Measurements from ENCODE around the gene PUDP.
A peak's percentile ranks its signal among the peaks of the same experiment; 100 is the strongest.

The PUDP gene

DNA sequence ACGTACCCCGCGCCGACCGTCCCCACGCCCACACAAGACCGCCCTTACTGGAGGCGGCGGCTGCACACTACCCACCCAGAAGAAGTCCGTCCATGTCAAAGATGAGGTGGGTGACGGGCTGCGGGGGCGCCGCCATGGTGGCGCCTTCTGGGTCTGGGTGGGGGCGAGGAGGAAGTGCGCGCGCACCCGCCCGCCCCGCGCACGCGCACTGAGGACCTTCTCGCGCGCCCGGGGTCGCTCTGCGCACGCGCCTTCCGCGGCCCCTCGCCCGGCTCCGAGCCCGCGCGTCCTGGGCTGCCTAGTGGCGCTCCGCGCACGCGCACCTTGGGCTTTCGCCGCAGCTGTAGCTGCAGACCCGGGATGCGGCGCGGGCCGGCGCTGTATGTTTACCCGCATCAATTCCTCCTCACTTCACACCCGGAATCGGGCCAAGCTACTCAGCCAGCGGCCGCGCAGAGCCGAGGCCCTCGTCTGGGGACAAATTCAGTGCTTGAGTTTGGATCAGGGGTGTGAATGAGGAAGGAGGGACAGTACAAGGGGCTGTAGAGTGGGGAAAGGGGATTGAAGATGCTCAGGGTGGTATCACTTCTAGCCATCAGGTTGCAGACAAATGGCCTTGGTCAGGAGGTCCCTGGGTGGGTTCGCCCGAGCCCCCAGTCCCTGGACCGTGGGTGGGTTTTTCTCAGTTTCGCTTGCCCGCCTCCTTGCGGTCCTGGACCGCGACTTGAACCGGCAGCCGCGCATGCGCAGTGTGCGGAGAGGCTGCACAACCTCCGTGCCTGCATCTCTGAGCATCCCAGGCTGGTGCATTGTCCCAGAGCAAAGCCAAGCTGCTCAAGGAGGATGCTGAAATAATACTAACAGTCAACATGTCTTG, at the start of gene PUDP:
PUDP (minus strand) TSS at position 176 of the 877 bp plus-strand sequence; CDS start at position 136, 40 bp downstream.
- H3K36me3 ChIP-seq (ENCODE audit: control insufficient read depth, insufficient read depth, low read length), result peaks cover 1% of the 10 kb centered on the region; the same call in 1 of the 2 replicates
- peak within 1 kb of the TSS; percentile 72 for H3K4me3 ChIP-seq (replicated peaks; ENCODE audit: low read depth, low read length)
- H3K27me3 ChIP-seq (replicated peaks; ENCODE audit: control insufficient read depth, insufficient read depth, low read length), result no peaks in the 10 kb centered on the region
- TF ChIP-seq, protein P1, sequence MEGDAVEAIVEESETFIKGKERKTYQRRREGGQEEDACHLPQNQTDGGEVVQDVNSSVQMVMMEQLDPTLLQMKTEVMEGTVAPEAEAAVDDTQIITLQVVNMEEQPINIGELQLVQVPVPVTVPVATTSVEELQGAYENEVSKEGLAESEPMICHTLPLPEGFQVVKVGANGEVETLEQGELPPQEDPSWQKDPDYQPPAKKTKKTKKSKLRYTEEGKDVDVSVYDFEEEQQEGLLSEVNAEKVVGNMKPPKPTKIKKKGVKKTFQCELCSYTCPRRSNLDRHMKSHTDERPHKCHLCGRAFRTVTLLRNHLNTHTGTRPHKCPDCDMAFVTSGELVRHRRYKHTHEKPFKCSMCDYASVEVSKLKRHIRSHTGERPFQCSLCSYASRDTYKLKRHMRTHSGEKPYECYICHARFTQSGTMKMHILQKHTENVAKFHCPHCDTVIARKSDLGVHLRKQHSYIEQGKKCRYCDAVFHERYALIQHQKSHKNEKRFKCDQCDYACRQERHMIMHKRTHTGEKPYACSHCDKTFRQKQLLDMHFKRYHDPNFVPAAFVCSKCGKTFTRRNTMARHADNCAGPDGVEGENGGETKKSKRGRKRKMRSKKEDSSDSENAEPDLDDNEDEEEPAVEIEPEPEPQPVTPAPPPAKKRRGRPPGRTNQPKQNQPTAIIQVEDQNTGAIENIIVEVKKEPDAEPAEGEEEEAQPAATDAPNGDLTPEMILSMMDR (IDR thresholded peaks at IDR 0.05; ENCODE audit: insufficient read depth, low read length, poor library complexity, severe bottlenecking), result peak; percentile 22
- DNase-seq (ENCODE audit: extremely low read depth, insufficient read length), result peak; percentile 93

DNA sequence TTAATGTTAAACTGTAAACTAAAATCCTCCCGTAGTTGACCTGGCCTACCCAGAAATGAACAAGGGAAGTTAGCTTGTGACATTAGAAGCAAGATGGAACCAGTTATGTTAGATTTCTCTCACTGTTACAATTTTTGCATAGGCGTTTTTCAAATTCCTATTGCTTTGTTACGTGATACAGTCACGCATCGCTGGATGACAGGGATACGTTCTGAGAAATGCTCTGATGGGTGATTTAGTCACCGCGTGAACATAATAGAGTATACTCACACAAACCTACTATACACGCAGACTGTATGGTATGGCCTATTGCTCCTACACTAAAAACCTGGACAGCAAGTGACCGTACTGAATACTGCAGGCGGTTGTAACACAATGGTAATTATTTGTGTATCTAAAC, 46.7 kb upstream of the PUDP start:
- Histone ChIP-seq H3K27me3 (replicated peaks; ENCODE audit: control insufficient read depth, insufficient read depth, low read length) (no peaks in the 10 kb centered on the region), H3K4me3 (replicated peaks; ENCODE audit: low read depth, low read length) (no peak overlapping the region), H3K36me3 (ENCODE audit: control insufficient read depth, insufficient read depth, low read length) (no peaks in the 10 kb centered on the region)
- TF ChIP-seq, protein P1 (IDR thresholded peaks at IDR 0.05; ENCODE audit: insufficient read depth, low read length, poor library complexity, severe bottlenecking), result no peak
- no peak for DNase-seq (ENCODE audit: extremely low read depth, insufficient read length)

DNA sequence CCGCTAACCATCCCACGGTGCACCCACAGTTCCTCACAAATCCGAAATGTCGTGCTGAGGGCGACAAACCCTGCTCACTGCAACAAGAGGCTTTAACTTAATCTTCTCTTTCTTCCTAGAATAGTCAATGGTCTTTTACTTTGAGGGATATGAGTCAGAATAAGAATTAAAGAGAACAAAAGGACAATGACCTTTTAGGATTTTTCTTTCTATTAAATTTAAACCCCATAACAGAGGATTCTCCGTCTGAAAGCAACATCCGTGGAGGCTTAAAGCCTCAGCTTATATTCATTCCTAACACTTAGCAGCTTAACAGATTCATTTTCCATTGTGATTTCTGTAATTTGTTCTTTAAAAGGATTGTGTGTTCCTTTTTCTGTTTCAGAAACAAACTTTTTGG, 44.9 kb upstream of the PUDP start:
- DNase-seq (ENCODE audit: extremely low read depth, insufficient read length), result no peak
- TF ChIP-seq, protein P1 (IDR thresholded peaks at IDR 0.05; ENCODE audit: insufficient read depth, low read length, poor library complexity, severe bottlenecking), result no peak
- Histone ChIP-seq H3K36me3 (ENCODE audit: control insufficient read depth, insufficient read depth, low read length) (no peaks in the 10 kb centered on the region), H3K27me3 (replicated peaks; ENCODE audit: control insufficient read depth, insufficient read depth, low read length) (no peaks in the 10 kb centered on the region), H3K4me3 (replicated peaks; ENCODE audit: low read depth, low read length) (no peak overlapping the region)

DNA sequence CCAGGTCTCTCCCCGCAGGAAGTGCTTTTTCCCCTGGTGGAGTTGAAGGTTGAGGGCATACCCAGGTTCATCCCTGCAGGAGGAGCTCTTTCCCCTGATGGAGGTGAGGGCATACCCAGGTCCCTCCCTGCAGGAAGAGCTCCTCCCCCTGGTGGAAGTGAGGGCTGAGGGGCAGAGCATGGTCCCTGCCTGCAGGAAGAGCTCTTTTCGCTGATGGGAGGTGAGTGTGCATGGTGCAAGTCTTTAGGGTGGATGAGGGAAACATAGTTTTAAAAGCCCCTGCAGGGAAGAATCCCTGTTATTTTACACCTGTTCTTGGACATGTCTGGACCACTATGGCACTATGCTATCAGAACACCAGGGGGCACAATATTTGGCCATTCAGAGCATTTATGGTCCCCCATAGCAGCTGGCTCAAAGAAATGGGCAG, 43.7 kb upstream of the PUDP start:
- Histone ChIP-seq H3K4me3 (replicated peaks; ENCODE audit: low read depth, low read length) (no peak overlapping the region), H3K27me3 (replicated peaks; ENCODE audit: control insufficient read depth, insufficient read depth, low read length) (no peaks in the 10 kb centered on the region), H3K36me3 (ENCODE audit: control insufficient read depth, insufficient read depth, low read length) (no peaks in the 10 kb centered on the region)
- TF ChIP-seq, protein P1 (IDR thresholded peaks at IDR 0.05; ENCODE audit: insufficient read depth, low read length, poor library complexity, severe bottlenecking), result peak; percentile 48
- DNase-seq (ENCODE audit: extremely low read depth, insufficient read length), result peak; percentile 5

DNA sequence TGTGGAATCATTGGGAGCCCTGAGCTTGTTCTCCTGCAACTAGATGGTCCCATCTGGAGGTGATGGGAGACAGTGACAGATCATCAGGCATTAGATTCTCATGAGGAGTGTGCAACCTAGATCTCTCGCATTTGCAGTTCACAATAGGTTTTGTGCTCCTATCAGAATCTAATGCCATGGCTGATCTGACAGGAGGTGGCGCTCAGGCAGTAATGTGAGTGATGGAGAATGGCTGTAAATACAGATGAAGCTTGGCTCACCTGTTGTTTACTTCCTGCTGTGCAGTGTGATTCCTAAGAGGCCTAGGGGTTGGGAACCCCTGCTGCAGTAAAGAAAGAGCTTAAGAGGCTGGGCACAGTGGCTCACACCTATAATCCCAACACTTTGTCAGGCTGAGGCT, 42.2 kb upstream of the PUDP start:
- TF ChIP-seq, protein P1 (IDR thresholded peaks at IDR 0.05; ENCODE audit: insufficient read depth, low read length, poor library complexity, severe bottlenecking), result peak; percentile 12
- Histone ChIP-seq H3K27me3 (replicated peaks; ENCODE audit: control insufficient read depth, insufficient read depth, low read length) (no peaks in the 10 kb centered on the region), H3K36me3 (ENCODE audit: control insufficient read depth, insufficient read depth, low read length) (no peaks in the 10 kb centered on the region), H3K4me3 (replicated peaks; ENCODE audit: low read depth, low read length) (no peak overlapping the region)
- DNase-seq (ENCODE audit: extremely low read depth, insufficient read length), result no peak

All from GM06990 (cell line).